HL-60 (cell line): ENCODE measurements around the gene LRBA.

ENCODE experiments used
- GABPA ChIP-seq: IDR thresholded peaks from 2 replicates; pipeline ENCODE4 v1.6.1; 2012; ENCODE audit warnings: low read depth
- POLR2AphosphoS5 ChIP-seq: IDR thresholded peaks from 2 replicates; pipeline ENCODE4 v1.6.1; 2012; ENCODE audit warnings: low read depth
- SPI1 ChIP-seq: IDR thresholded peaks from 2 replicates; pipeline ENCODE4 v1.6.1; 2012; ENCODE audit warnings: low read depth, mild to moderate bottlenecking, borderline replicate concordance
- TF ChIP-seq, protein P1 (sequence below): IDR thresholded peaks from one replicate; pipeline ENCODE4 v1.5.1; 2011; ENCODE audit warnings: low read length, control low read depth, inconsistent platforms; ENCODE audit not compliant: insufficient read depth

GRCh38 chr4:150964754-150965153 is 50.3 kb downstream of the LRBA start:
- TF ChIP-seq SPI1 (no peak), POLR2AphosphoS5 (no peak), GABPA (no peak)
- TF ChIP-seq, protein P1, sequence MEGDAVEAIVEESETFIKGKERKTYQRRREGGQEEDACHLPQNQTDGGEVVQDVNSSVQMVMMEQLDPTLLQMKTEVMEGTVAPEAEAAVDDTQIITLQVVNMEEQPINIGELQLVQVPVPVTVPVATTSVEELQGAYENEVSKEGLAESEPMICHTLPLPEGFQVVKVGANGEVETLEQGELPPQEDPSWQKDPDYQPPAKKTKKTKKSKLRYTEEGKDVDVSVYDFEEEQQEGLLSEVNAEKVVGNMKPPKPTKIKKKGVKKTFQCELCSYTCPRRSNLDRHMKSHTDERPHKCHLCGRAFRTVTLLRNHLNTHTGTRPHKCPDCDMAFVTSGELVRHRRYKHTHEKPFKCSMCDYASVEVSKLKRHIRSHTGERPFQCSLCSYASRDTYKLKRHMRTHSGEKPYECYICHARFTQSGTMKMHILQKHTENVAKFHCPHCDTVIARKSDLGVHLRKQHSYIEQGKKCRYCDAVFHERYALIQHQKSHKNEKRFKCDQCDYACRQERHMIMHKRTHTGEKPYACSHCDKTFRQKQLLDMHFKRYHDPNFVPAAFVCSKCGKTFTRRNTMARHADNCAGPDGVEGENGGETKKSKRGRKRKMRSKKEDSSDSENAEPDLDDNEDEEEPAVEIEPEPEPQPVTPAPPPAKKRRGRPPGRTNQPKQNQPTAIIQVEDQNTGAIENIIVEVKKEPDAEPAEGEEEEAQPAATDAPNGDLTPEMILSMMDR = no peak
